Activated CD8-positive, alpha-beta memory T cell treated with anti-CD3 and anti-CD28 coated beads, Interleukin-2, amount 50 U/mL, for 4 hours (primary cell): ENCODE measurements around the gene SLC48A1.
"Not testable (repeated sequence)": the region's sequence is repeated elsewhere in the genome, so short reads cannot be mapped to it uniquely, and the experiment has no call there.

Experiments
- DNase-seq: peaks from one replicate; pipeline ENCODE4 v3.0.0-alpha.2; 2020

SLC48A1 gene

DNA sequence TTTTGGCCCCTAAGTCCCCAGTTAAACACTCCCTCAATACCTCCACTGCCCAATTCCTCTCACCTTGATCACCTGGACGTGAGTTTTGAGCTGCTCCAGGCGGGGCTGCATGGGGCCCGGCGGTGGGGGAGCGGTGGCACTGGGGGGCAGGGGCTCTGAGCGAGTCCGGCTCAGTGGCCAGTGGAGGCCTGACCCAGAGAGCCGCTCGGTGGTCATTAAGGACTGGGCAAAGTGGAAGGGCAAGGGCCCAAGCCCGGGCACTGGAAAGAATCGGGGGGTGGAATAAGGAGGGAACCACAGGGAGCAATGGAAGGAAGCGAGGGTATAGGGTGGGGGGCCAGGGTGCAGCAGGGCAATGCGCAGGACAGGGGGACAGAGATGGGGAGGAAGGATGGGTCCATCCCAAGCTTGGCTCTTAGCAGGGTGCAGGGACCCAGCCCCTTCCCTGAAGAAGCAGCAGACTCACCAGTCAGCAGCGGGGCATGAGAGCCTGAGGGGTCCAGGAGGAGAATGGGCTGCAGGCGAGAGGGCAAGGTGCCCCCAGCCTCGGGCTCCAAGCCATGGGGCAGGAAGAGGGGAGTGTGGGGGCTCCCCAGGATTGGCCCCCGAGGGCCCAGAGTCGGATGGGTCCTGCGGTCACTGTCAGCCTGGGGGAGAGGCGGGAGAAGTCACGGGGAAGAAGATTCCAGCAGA lies 22.2 kb downstream of the SLC48A1 start:
- no peak for DNase-seq

DNA sequence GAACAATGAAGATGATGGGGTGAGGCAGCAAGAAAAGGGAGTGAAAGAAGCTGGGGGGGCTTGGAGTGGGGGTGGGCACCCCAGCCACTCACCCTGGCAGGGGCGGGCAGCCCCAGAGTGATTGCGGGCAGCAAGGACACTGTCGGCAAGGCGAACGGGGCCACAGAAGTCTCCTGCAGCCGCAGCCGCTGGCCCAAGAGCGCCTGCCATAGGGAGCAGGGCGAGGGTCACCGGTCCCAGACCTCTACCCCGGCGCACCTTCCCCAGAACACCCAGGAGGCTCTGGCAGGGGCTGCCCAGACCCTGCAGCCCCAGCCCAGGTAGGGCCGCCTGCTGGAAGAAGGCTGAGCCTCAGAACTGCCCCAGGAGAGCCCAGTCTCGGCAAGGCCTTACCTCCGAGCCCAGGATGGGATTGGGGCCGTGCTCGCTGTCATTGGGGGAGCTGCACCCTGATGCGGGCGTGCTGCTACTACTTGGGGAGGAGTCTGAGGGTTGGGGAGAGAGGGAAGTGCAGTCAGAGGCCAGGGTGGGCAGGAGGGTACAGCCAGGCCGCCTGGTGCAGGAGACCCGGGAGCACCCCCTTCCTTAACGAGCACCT lies 22.9 kb downstream of the SLC48A1 start:
- no peak for DNase-seq

DNA sequence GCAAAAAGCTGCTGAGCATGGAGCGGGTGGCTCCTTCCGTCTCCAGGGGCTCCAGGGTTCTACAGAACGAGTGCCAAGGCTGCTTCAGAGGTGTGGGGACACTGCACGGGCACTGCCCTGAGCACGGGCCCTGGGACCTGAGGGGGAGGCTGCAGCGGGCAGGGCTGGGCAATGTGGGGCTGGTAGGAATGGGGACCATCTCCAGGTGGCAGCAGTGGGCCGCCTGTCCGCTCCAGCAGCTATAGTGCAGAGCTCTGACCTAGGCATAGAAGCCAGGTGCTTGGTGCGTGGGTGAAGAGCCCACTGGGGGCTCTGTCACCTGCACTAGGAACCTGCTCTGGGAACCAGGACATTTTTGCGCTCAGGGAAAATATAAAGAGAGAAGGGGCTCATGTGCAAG lies 24.4 kb downstream of the SLC48A1 start:
- DNase-seq, result peak; percentile 64

DNA sequence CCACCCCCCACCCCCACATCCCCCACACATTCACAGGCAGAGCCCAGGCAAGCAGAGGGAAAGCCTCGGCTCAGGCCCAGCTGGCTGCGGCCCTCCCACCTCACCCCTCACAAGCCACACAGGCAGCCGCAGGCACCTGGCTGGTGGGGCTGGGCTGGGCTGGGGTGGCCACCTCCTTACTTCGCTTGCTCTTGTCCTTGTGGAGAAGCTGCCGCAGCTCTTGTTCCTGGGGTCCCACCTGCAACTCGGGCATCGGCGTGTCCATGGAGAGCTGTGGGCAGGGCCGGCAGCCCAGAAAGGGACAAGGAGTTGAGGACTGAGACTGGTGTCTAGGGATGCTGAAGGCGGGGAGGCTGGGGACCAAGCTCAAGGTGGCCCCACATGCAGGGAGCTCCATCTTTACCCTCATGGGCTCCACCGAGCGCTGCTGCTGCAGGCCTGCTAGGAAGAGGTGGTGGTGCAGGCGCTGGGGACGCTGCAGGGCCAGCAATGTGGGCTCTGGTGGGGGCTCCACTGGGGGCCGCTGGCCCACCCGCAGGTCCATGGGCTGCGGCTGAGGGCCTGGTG lies 25.4 kb downstream of the SLC48A1 start:
- no peak for DNase-seq

DNA sequence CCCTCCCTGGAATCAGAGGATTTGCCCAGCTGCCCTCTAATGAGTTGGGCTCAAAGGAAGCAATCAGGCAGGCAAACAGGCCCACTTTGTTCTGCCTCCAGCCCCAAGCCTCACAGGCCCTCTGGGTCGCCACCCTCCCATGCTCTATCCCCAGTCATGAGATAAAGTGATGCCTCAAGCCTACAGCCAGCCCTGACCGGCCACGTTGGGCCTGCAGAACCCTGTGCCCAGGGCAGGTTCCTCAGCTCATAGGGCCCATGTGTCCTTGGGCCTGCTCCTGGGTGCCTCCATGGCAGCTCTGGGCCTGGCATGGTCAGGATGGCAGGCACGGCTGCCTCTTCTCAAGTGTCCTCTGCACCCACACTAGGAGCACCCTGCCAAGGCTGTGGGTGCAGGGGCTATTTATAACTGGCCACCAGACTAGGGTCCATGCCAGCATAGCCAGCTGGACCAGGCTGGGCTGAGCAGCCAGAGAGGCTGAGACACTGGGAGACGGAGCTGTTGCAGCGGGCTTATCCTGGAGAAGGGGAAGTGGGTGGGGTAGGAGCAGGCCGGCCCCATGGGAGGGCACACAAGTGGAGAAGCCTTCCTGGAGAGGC lies 26.4 kb downstream of the SLC48A1 start:
- no peak for DNase-seq

- DNase-seq, result no peak
Measured at GRCh38 chr12:47800582-47800981, 27.5 kb downstream of the SLC48A1 start.

DNA sequence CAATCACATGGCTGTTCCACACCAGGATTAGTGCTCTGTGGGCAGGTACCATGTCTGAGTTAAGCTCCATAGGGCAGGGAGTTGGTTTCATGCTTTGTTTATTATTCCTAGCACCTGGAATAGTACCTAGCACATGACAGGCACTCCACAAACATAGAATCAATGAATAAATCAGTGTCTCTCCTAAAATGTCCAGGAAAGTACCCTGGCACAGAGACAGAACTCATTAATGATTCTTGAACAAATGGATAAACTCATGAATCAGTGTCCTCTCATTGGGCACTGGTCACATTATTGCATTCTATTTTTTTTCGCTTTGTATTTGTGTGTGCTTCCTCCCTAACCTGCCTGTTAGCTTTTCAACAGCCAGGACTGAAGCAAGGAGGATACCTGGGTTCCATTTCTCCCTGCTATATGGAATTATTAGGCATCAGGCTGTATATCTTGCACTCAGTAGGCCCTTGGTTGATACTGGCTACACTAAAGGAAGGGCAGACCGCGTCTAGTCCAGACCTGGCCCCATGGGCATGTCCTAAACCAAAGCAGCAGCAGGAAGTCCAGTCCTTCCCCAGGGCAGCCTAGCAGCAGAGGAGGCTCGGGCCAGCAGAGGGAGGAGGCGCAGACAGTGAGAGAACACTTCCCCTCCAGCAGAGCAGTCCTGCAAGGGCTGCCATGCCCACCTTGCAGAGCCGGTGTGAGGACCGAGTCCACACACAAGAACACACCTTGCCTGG lies 28.3 kb downstream of the SLC48A1 start:
- no peak for DNase-seq

GRCh38 chr12:47801904-47802246 lies 28.8 kb downstream of the SLC48A1 start:
- no peak for DNase-seq

- no peak for DNase-seq
Measured at GRCh38 chr12:47802312-47802711, 29.3 kb downstream of the SLC48A1 start.

DNA sequence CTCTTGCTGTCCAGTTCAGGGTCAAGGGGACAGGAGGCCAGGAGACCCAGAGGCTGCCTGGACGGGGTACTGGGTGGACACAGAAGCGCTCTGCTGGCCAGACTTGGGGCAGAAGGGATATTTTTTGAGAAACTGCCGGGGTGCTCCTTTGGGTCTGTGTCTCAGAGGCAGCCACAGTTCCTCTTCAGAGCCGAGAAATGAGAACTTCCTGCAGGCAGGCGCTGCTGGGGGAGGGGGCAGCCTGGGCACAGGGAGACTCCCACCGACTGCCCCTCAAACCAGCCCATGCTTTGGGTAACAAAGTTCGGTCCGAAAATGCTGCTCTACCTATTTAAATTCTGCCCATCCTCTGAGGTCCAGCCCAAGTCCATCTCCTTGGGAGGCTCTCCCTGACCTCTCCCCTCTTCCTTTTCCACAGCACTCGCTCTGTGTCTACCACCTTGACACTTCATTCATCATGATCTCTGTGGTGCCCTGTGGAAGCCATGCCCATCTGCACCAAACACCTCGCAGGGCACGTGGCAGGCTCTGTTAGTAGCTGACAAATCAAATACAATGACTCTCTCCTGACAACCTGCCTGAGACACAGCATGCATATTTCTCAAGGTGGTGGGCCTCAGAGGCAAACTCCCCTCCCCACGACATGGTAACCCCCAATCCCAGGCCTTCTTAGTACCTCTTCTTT lies 30.3 kb downstream of the SLC48A1 start:
- DNase-seq, result no peak

DNA sequence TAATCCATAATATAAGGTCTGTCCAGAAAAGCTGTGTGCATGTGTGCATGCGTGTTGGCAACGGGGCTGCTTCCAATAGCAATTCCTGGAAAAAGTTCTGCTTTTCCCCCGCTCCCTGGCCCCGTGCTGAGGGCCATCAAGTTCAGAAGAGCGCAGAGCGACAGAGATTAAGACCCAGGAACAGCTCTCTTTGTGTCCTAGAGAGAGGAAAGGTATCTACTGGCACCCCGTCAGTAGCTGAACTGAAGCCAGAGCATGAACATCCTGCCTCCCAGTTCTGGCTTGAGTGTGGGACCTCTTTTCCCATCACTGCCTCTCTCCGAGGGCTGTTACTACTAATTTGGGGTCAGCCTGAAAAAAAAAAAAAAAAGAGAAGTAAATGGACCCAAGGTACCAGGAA lies 31.1 kb downstream of the SLC48A1 start:
- no peak for DNase-seq

GRCh38 chr12:47805417-47805816 lies 32.4 kb downstream of the SLC48A1 start:
- DNase-seq, result no peak

- no peak for DNase-seq
Measured at GRCh38 chr12:47807338-47807737, 34.3 kb downstream of the SLC48A1 start.

- peak; percentile 78 for DNase-seq
Measured at GRCh38 chr12:47808050-47808449, 35.0 kb downstream of the SLC48A1 start.

- DNase-seq, result peak; percentile 55
Measured at GRCh38 chr12:47808574-47809365, 35.7 kb downstream of the SLC48A1 start.

DNA sequence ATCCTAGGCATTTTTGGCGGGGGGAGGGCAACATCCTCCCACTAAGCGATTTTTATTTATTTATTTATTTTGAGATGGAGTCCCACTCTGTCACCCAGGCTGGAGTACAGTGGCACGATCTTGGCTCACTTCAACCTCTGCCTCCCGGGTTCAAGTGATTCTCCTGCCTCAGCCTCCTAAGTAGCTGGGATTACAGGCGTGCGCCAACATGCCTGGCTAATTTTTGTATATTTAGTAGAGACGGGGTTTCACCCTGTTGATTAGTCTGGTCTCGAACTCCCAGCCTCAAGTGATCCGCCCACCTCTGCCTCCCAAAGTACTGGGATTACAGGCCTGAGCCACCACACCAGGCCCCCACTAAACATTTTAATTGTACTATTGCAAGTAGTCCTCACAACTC lies 36.5 kb downstream of the SLC48A1 start:
- DNase-seq, result not testable (repeated sequence)

GRCh38 chr12:47811072-47811396 lies 38.0 kb downstream of the SLC48A1 start:
- DNase-seq, result no peak

DNA sequence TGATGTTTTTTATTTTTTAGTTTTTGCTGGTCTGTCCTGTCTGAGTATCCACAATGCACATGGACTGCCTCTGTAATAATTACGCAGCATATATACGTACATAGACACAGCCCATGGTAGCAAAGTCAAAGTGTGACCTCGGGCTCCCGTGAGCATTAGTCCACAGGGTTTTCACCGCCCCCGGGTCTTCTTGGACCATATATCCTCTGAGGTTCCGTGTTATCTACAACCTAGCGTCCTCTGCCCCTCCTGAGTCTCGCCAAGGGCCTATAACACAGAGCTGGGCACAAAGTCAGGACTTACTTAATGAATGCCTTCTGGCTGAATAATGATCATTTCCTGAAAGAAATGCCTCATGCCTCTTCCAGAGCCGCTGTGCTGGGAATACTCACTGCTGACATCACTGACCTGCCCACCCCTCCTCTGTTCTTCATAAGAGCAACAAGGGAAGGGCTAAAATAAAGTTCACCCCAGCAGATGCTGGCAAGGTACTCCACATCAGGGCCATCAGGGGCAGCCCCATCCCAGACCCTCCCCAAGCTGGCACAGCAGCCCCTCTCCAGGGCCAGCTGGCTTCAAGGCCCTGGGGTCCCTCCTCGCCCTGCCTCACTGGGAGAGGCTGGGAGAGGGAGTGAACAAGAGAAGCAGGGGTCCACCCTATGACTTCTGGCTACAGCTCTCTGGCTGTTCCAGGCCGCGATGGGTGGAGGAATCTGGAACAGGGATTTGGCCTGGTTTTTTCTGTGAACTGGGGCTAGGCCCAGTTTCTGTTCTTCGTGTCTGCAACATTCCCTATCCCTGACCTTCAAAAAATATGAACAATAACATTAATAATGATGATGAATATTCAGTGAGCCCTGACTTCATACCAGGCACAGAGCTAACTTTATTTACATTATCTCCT lies 38.8 kb downstream of the SLC48A1 start:
- no peak for DNase-seq

GRCh38 chr12:47812797-47813510 lies 39.9 kb downstream of the SLC48A1 start:
- DNase-seq, result peak; percentile 94

DNA sequence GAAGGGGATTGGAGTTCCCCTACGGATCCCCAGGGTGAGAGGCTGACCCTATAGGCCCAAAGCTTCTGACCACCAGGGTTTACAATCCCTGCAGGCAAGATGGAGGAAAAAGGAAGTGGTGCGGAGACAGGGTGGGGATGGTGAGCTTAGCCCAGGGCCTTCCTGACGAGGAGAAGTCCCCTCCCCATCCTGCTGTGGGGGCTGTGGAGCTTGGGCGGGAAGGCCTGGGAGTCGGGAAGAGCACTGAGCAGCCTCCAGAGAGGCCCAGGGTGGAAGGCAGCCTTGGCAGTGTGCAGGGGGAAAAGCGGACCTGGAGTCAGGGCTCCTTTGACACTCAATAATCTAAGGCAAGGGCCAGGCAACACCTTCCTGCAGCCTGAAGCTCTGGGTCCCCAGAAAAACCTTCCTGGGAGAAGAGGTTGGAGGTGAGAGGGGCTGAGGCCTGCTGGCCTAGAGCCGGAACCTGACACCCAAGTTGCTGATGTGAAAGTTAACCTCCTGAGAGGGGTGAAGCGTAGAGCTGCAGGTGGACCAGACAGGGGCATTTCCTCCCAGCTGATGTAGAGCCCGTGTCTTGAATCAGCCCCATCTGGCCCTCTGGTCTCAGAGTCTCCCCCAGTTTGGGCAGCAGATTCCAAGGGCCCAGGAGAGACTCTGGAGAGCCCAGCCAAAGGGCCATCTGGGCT lies 40.6 kb downstream of the SLC48A1 start:
- no peak for DNase-seq
